HG03103 (cell line): ENCODE results near the gene NPW.
A peak's percentile ranks its signal among the peaks of the same experiment; 100 is the strongest.

Experiments used
- ATAC-seq: cut with Tn5 transposase; IDR thresholded peaks from one replicate; pipeline ENCODE4 v1.9.1; 2021; ENCODE audit warnings: low read depth; ENCODE audit not compliant: unreplicated experiment

NPW gene

DNA sequence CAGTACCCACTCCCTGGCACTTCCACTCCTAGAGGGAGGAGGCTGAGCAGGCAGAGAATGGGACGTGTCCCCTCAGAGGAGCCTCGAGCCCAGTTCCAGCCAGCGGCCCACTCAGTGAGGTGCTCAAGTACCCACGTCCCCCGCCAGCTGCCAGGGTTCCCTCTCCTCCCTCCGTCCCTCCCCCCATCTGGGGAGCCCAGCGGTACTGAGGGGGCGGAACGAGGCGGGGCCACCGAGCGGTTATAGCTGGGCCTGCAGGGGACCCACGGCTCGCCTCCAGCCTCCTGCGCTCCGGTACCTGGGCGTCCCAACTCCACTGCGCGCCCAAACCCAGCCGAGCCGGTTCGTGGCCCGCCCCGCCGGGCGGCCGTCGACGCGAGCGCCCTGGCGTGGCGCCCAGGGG lies at the start of gene NPW:
NPW (plus strand) TSS at position 268 of the 403 bp plus-strand sequence.
- no peak for ATAC-seq

DNA sequence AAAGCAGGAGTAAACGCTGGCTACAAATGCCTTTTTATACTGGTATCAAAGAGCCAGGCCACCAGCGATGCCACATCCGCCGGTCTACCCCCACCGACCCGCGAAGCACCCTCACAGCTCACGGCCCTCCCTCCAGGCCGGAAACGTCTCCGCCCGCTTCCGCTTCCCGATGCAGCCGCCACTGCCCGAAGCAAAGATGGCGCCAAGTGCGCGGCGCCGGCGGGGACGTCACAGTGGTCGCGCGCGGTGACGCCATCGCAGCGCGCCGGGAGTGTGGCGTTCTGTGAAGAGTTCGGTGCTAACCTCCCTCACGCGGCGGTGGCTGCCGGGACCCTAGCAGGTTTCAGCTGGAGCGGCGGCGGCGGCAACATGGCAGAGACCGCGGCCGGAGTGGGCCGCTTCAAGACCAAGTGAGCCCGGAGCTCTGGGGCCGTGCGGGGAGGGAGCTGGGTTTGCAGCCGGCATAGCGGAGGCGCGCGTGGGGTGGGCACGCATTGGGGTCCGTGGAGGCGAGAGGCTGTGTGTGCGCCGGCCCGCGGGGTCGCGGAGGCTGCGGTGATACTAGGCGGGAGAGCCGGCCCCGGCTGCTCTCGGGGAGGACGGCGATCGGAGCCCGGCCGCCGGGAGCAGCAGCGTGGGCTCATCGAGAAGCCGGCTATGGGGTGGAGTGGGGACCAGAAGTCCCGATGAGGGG lies 47.6 kb upstream of the NPW start, which contains the start of gene TBL3:
TBL3 (plus strand) TSS at position 258 of the 694 bp plus-strand sequence; CDS start at position 370, 112 bp downstream.
- ATAC-seq, result peak; percentile 75

DNA sequence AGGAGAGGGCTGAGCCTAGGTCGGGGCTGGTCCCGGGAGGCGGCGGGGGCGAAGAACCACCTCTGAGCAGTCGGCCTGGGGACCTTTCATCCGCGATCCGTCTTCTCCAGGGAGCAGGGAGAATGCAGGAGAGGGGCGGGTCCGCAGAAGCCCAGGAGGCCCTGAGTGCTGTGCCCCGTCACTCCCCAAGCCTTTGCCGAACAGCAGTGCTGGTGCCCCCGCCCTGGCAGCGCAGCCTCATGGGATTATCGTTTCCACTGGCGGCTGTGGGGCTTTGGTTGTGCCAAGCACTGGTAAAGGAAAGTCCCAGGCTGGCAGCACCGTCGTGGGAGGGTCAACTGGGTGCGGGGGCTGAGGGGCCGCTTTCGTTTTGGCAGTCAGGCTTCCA lies 47.1 kb upstream of the NPW start:
- ATAC-seq, result no peak

GRCh38 chr16:1973461-1974156 lies 46.0 kb upstream of the NPW start:
- ATAC-seq, result no peak

DNA sequence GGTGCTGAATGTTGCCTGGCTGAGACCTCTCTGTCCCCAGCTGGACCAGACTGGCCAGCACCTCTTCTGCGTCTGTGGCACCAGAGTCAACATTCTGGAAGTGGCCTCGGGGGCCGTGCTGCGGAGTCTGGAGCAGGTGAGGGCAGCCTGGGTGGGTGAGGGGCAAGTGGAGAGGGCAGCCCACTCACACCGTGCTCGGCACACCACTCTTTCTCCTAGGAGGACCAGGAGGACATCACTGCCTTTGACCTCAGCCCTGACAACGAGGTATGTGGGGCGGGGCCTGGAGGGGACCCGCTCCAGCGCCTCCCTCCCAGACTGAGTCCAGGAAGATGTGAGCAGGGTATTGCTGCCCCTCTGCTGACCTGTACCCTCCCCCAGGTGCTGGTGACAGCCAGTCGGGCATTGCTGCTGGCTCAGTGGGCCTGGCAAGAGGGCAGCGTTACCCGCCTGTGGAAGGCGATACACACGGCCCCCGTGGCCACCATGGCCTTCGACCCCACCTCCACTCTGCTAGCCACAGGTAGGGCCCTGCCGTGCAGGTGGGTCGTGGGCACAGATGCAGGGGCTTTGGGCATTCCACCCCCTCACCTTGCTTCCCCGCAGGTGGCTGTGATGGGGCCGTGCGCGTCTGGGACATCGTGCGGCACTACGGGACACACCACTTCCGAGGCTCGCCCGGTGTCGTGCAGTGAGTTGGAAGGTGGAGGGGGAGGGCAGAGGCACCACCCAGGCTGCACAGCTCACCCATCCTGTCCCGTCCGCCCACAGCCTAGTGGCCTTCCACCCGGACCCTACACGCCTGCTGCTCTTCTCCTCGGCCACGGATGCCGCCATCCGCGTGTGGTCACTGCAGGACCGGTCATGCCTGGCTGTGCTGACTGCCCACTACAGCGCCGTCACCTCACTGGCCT lies 45.2 kb upstream of the NPW start:
- ATAC-seq, result no peak

- no peak for ATAC-seq
Observed at GRCh38 chr16:1975432-1976215, 44.0 kb upstream of the NPW start.

DNA sequence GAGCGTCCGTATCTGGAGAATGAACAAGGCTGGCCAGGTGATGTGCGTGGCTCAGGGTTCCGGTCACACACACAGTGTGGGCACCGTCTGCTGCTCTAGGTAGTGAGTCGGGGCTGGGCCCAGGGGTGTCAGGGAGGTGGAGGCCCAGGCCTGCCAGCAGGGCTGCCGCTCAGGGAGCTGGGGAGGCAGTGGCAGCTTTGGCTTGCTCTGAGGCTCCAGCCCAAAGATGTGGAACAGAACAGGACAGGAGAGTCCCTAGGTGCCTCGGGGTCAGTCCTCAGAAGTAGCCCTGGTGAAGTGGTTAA lies 43.4 kb upstream of the NPW start:
- ATAC-seq, result no peak

- ATAC-seq, result no peak
Observed at GRCh38 chr16:1976951-1977874, 42.4 kb upstream of the NPW start.

GRCh38 chr16:1977875-1978268 lies 41.7 kb upstream of the NPW start:
- no peak for ATAC-seq

DNA sequence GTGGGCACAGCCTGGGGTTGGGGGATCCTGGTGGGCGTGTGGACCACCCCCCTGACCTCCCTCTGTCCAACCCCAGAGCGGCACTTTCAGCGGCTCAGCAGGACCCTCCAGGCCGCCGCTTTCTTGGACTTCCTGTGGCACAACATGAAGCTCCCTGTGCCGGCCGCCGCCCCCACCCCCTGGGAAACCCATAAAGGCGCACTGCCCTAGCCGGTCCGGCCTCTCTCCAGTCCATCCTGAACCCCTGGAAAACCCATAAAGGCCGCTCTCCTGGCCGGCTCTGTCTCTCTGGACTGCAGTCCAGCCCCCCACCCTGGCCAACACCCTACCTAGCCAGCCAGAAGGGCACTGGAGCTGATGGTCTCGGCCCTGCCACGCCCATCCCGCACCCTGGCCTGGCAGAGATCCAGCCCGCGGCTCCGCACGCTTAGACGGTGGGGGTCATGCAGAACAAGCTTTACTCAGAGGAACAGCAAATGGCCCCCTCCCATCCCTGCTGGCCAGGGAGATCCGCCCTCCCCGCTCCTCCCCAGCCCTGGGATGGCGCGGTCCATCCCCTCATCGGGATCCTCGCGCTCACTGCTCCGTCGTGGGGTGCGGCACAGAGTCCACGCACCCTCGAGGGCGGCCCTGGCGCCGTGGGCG lies 41.0 kb upstream of the NPW start:
- ATAC-seq, result no peak

DNA sequence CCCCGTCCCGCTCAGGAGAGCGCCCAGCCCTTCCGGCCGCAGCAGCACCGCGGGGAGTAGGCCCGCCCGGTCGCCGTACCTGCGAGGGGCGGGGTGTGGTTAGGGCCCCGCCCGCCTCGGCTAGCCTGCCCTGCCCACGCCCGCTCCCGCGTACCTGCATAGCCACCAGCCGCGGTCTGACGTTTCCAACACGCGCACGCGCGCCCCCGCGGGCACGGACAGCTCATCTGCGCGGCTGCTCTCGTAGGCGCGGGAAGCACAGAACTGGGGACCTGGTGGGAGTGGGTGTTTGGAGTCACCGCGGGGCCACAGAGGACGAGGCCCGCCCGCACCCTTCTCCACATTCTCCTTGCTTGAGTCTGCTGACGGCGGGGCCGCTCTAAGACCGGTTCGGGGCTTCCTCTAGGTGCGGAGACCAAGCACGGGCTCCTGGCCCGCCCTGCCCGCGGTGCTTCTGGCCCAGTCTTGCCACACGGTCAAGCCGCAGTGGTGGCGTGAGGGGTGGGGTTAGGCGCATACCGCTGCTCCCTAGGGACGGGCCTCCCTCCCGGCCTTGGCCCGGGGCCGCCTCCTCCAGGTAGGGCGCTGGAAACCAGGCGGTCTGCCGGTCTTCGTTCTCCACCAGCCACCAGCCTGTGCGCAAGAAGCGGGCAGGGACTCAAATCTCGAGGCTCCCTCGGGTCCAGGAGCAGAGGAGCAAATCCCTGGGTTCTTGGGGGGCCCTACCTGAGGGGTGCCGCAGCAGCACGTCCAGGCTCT lies 40.1 kb upstream of the NPW start:
- ATAC-seq, result no peak

GRCh38 chr16:1980030-1980769 lies 39.4 kb upstream of the NPW start:
- ATAC-seq, result no peak

DNA sequence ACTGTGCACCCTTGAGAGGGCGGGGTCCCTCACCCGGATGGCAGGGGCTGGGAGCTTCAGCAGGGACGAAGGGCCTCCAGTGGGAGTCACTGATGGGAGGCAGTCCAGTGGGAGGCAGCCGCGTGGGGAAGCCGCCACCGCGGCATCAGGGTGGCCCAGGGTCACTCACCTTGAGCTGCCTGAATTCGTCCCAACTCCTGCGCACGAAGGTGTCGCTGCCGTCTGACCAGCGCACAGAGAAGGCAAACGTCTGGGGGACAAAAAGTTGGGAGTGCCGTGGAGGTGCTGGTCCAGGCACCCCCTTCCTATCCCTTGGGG lies 38.9 kb upstream of the NPW start:
- no peak for ATAC-seq

- ATAC-seq, result no peak
Observed at GRCh38 chr16:1981398-1981836, 38.2 kb upstream of the NPW start, which contains the start of gene NOXO1. TSS of gene NOXO1 (minus strand) at chr16:1981469. CDS start at chr16:1981179, 290 bp downstream.

DNA sequence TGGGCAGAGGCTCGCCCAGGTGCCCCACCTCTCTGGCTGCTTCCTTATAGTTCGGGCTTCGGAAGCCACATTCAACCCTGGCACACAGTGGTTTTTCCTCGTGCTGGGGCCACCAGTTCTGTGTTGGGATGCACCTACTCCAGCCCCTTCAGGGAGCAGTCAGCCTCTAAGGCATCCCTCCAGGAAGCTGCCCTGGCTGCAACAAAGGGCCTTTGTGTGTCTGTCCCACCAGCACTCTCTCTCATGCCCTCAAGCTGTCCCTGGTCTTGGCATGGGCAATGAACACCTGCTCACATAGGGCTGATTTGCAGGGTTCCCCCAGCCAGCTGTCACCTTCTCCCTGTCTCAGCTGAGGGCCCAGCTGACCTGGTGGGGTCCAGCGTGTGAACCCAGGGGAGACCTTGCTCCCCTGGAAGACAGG lies 37.6 kb upstream of the NPW start:
- ATAC-seq, result no peak

DNA sequence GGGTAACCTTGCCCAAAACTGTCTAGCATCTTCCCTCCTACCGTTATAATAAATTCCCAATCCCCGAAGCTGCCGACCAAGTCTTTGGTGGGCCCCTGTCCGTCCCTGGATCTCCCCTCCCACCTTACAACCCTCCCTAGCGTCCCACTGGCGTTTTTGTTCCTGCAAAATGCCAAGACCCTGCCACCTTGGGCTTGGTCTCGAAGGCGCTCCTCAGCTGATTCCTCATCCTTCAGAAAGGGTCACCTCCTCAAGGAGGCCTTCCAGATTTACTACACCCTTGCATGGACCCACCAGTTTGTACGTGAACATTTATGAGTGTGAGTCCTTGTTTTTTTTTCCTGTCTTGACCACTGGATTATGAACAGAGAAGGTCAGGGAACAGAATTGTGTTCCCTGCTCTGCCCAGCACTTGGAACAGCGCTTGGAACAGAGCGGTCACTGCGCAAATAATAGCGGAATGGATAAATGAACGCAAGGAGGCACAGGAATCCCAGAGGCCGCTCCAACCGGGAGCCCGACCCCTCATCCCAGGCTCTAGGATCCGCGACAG lies 36.5 kb upstream of the NPW start:
- ATAC-seq, result no peak
